Ishikawa (cell line): Measurements from ENCODE around the gene MIA2.

Experiments
- CEBPB ChIP-seq: IDR thresholded peaks from 2 replicates; pipeline ENCODE4 v1.6.1; 2012
- CREB1 ChIP-seq: IDR thresholded peaks from 2 replicates; pipeline ENCODE4 v1.6.1; 2012; ENCODE audit warnings: low read depth
- EGR1 ChIP-seq: IDR thresholded peaks from 2 replicates; pipeline ENCODE4 v1.6.1; 2012
- EP300 ChIP-seq: IDR thresholded peaks from 2 replicates; pipeline ENCODE4 v1.6.1; 2012; ENCODE audit warnings: borderline replicate concordance
- MAX ChIP-seq: IDR thresholded peaks from 2 replicates; pipeline ENCODE4 v1.6.1; 2012
- RAD21 ChIP-seq: IDR thresholded peaks from 2 replicates; pipeline ENCODE4 v1.6.1; 2012; ENCODE audit warnings: low read depth
- REST ChIP-seq: IDR thresholded peaks from 2 replicates; pipeline ENCODE4 v1.6.1; 2012; ENCODE audit warnings: low read depth, mild to moderate bottlenecking
- TAF1 ChIP-seq: IDR thresholded peaks from 2 replicates; pipeline ENCODE4 v1.6.1; 2012; ENCODE audit warnings: low read depth, mild to moderate bottlenecking
- TCF12 ChIP-seq: IDR thresholded peaks from 2 replicates; pipeline ENCODE4 v1.6.1; 2012; ENCODE audit warnings: low read depth
- TEAD4 ChIP-seq: IDR thresholded peaks from 2 replicates; pipeline ENCODE4 v1.6.1; 2012
- YY1 ChIP-seq: IDR thresholded peaks from 2 replicates; pipeline ENCODE4 v1.6.1; 2012; ENCODE audit warnings: low read depth
- ZBTB7A ChIP-seq: IDR thresholded peaks from 2 replicates; pipeline ENCODE4 v1.6.1; 2012; ENCODE audit warnings: low read depth

GRCh38 chr14:39431416-39432178, 197.9 kb downstream of the MIA2 start:
- no peak for TF ChIP-seq CREB1
- 0 out of 2 replicates have a peak, but pooled peaks have one; percentile 12 for TF ChIP-seq MAX
- peak; percentile 65; the same call in 1 of the 2 replicates for TF ChIP-seq TAF1
- no peak for TF ChIP-seq CEBPB
- TF ChIP-seq REST: no peak
- no peak for TF ChIP-seq TEAD4
- no peak for TF ChIP-seq RAD21
- TF ChIP-seq EP300: no peak
- TF ChIP-seq YY1: no peak
- TF ChIP-seq TCF12: no peak; the same call in 1 of the 2 replicates
- no peak for TF ChIP-seq ZBTB7A
- TF ChIP-seq EGR1: no peak
